Measurements from ENCODE around the gene CUX1. TPM values are rescaled to one million over a fixed set of nuclear protein-coding genes. Genes with fewer than 3 reads are reported as not detected.

CUX1 gene
- total and polyA plus RNA-seq, 2 of the 13 experiments (the other 11 are each of a cell fraction or from before 2014, with no cell fraction given) = 13.7 to 14.9 TPM

DNA sequence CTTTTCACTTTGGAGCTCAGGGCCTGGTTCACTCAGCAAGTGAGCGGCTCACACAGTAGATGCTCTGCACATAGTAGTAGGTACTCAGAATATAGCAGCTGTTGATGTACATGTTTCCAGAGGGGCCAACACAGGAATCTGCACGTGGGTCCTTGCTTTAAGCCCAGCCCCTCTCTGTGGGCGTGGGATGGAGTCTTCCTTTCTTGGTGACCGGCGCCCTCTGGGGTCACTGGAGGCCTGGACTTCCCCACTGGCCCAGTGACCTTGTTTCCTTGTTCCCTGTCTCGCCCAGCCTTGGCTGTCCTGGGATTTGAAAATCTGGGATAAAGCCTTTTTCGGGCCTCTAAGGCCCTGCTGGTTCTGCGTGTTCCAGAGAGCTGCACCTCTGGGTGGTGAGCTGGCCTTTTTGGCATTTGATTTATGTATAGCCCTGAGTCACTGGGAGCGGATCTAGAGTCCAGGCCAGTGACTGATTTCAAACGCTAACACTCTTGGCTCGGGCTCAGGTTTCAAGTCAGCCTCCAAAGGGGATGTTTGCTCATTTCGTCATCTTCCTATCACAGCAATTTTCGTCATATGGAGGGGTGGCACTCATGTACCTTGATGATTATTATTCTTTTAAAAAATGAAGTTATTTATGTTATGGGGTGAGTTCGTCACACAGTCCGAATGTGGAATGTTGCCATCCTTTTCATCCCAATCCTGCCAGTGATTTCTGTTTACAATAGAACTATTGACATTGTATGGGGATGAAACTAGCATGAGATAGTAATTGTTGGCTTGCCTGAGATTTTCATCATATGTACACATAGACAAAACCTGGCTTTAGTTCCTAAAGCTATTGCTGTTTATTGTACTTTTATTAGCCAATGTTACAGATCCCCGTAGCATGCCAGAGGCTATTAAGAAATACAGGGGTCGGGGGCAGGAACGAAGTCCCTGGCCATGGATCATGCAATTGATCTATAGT is 65.5 kb downstream of the CUX1 start (continued):
- TF ChIP-seq, protein P1, sequence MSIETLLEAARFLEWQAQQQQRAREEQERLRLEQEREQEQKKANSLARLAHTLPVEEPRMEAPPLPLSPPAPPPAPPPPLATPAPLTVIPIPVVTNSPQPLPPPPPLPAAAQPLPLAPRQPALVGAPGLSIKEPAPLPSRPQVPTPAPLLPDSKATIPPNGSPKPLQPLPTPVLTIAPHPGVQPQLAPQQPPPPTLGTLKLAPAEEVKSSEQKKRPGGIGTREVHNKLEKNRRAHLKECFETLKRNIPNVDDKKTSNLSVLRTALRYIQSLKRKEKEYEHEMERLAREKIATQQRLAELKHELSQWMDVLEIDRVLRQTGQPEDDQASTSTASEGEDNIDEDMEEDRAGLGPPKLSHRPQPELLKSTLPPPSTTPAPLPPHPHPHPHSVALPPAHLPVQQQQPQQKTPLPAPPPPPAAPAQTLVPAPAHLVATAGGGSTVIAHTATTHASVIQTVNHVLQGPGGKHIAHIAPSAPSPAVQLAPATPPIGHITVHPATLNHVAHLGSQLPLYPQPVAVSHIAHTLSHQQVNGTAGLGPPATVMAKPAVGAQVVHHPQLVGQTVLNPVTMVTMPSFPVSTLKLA (IDR thresholded peaks at IDR 0.05) = peak; percentile 55
- no peak for TF ChIP-seq ADNP (CRISPR knock-in tag; IDR thresholded peaks at IDR 0.05)
- TF ChIP-seq, protein P2, sequence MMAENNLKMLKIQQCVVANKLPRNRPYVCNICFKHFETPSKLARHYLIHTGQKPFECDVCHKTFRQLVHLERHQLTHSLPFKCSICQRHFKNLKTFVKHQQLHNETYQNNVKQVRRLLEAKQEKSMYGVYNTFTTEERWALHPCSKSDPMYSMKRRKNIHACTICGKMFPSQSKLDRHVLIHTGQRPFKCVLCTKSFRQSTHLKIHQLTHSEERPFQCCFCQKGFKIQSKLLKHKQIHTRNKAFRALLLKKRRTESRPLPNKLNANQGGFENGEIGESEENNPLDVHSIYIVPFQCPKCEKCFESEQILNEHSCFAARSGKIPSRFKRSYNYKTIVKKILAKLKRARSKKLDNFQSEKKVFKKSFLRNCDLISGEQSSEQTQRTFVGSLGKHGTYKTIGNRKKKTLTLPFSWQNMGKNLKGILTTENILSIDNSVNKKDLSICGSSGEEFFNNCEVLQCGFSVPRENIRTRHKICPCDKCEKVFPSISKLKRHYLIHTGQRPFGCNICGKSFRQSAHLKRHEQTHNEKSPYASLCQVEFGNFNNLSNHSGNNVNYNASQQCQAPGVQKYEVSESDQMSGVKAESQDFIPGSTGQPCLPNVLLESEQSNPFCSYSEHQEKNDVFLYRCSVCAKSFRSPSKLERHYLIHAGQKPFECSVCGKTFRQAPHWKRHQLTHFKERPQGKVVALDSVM (CRISPR knock-in tag; IDR thresholded peaks at IDR 0.05) = peak; percentile 57; the same call in 1 of the 2 replicates
- TF ChIP-seq, protein P3, sequence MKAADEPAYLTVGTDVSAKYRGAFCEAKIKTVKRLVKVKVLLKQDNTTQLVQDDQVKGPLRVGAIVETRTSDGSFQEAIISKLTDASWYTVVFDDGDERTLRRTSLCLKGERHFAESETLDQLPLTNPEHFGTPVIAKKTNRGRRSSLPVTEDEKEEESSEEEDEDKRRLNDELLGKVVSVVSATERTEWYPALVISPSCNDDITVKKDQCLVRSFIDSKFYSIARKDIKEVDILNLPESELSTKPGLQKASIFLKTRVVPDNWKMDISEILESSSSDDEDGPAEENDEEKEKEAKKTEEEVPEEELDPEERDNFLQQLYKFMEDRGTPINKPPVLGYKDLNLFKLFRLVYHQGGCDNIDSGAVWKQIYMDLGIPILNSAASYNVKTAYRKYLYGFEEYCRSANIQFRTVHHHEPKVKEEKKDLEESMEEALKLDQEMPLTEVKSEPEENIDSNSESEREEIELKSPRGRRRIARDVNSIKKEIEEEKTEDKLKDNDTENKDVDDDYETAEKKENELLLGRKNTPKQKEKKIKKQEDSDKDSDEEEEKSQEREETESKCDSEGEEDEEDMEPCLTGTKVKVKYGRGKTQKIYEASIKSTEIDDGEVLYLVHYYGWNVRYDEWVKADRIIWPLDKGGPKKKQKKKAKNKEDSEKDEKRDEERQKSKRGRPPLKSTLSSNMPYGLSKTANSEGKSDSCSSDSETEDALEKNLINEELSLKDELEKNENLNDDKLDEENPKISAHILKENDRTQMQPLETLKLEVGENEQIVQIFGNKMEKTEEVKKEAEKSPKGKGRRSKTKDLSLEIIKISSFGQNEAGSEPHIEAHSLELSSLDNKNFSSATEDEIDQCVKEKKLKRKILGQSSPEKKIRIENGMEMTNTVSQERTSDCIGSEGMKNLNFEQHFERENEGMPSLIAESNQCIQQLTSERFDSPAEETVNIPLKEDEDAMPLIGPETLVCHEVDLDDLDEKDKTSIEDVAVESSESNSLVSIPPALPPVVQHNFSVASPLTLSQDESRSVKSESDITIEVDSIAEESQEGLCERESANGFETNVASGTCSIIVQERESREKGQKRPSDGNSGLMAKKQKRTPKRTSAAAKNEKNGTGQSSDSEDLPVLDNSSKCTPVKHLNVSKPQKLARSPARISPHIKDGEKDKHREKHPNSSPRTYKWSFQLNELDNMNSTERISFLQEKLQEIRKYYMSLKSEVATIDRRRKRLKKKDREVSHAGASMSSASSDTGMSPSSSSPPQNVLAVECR (CRISPR knock-in tag; IDR thresholded peaks at IDR 0.05; ENCODE audit: borderline replicate concordance) = peak; percentile 68
- peak; percentile 81; the same call in 1 of the 2 replicates for TF ChIP-seq ZFP36L1 (CRISPR knock-in tag; IDR thresholded peaks at IDR 0.05)
- no peak for TF ChIP-seq CBFB (CRISPR knock-in tag; IDR thresholded peaks at IDR 0.05)
- TF ChIP-seq RFX1 (IDR thresholded peaks at IDR 0.05) = no peak
- no peak for TF ChIP-seq AKNA (CRISPR knock-in tag; IDR thresholded peaks at IDR 0.05; ENCODE audit: borderline replicate concordance)
- peak; percentile 40; the same call in 1 of the 2 replicates for TF ChIP-seq ZNF317 (CRISPR knock-in tag; IDR thresholded peaks at IDR 0.05)
- no peak for TF ChIP-seq PAWR (CRISPR knock-in tag; IDR thresholded peaks at IDR 0.05; ENCODE audit: borderline replicate concordance)
- TF ChIP-seq ARNTL (CRISPR knock-in tag; IDR thresholded peaks at IDR 0.05) = peak; percentile 71; the same call in 1 of the 2 replicates
- 0 out of 2 replicates have a peak, but pooled peaks have one; percentile 6 for TF ChIP-seq HNF4G (IDR thresholded peaks at IDR 0.05; ENCODE audit: borderline replicate concordance, low read depth, low read length)
- no peak for TF ChIP-seq HNF4G (CRISPR knock-in tag; IDR thresholded peaks at IDR 0.05; ENCODE audit: borderline replicate concordance, low read depth)
- TF ChIP-seq SAP130 (CRISPR knock-in tag; IDR thresholded peaks at IDR 0.05; ENCODE audit: low read depth) = peak; percentile 88
- 0 out of 2 replicates have a peak, but pooled peaks have one; percentile 22 for TF ChIP-seq TAF1 (CRISPR knock-in tag; IDR thresholded peaks at IDR 0.05)
